K562 (cell line): ENCODE results near the gene NLK. TPM values are rescaled to one million over a fixed set of nuclear protein-coding genes. Genes with fewer than 3 reads are reported as not detected.

ENCODE experiments used
- ATAC-seq: fragments of 200-7000 bp; cut with Tn5 transposase; 3 replicates; pipeline ENCODE4 v1.9.1; 2020; ENCODE audit warnings: moderate library complexity
- BruUV-seq: library from RNA; stranded (reverse); fragments of 400-500 nt; replicated peaks from 2 replicates; lab custom pipeline; 2021; lab: Mats Ljungman, UMichigan
- CTCF ChIA-PET: fragments of 300-600 bp; formaldehyde crosslinking; extraction: SDS; loops from one replicate; lab custom pipeline; 2021; ENCODE audit warnings: low intra/inter-chr PET ratio; lab: Yijun Ruan, JAX
- POLR2A ChIA-PET: fragments of 300-600, 350-650 bp; sonication (Branson Sonifier 250); formaldehyde crosslinking; extraction: SDS; loops from one replicate; lab custom pipeline; 2021; ENCODE audit warnings: antibody characterized with exemption, inconsistent platforms; lab: Yijun Ruan, JAX
- DNase-seq, 4 experiments: peaks; one replicate each; pipeline versions ENCODE4 v3.0.0 to v3.0.0-alpha.2; 2011 to 2018; ENCODE audit warnings: low spot score in 3 of 4, mixed read lengths in 3 of 4; ENCODE audit errors: extremely low read depth in 1 of 4
- FAIRE-seq: peaks from 2 replicates; lab custom pipeline; 2011; peaks lifted over from hg19 to GRCh38; lab: Jason Lieb, UNC
- H2AFZ ChIP-seq: 2 replicates; pipeline ENCODE4 v1.6.0; 2011; ENCODE audit warnings: low read depth, low read length, control low read depth, inconsistent platforms
- H3K27ac ChIP-seq: fragments of 200-600 bp; 3 replicates; pipeline ENCODE4 v1.8.0; 2011; ENCODE audit warnings: low read depth, mild to moderate bottlenecking, control low read depth, inconsistent platforms, low read length, moderate library complexity, mixed read lengths; ENCODE audit errors: extremely low read depth
- H3K27me3 ChIP-seq, 2 experiments: fragments of 300-600 bp in 1 of 2; 2 replicates in 1 of 2; 3 replicates in 1 of 2; pipeline versions ENCODE4 v1.6.0 to v1.8.0; 2011; ENCODE audit warnings: inconsistent platforms in 2 of 2, low read length in 2 of 2, mild to moderate bottlenecking in 1 of 2, mixed read lengths in 1 of 2, moderate library complexity in 1 of 2; ENCODE audit not compliant: control insufficient read depth in 2 of 2, insufficient read depth in 2 of 2
- H3K36me3 ChIP-seq: fragments of 300-600 bp; 3 replicates; pipeline ENCODE4 v1.8.0; 2011; ENCODE audit warnings: mild to moderate bottlenecking, low read length, inconsistent platforms; ENCODE audit not compliant: control insufficient read depth, insufficient read depth
- H3K4me1 ChIP-seq, 2 experiments: fragments of 200-600 bp in 1 of 2; replicated peaks in 1 of 2; 2 replicates in 1 of 2; 3 replicates in 1 of 2; pipeline versions ENCODE4 v1.5.1 to v1.8.0; 2011; ENCODE audit warnings: inconsistent platforms in 2 of 2, low read length in 2 of 2, mild to moderate bottlenecking in 1 of 2, mixed read lengths in 1 of 2, moderate library complexity in 1 of 2; ENCODE audit not compliant: control insufficient read depth in 2 of 2, insufficient read depth in 2 of 2
- H3K4me2 ChIP-seq: 2 replicates; pipeline ENCODE4 v1.6.1; 2011; ENCODE audit warnings: low read length, control low read depth, inconsistent platforms, mixed read lengths; ENCODE audit not compliant: insufficient read depth
- H3K4me3 ChIP-seq: fragments of 200-600 bp; sonication (generic), shearing (Covaris generic); 2 replicates; pipeline ENCODE4 v1.5.1; 2016; ENCODE audit warnings: control low read depth, inconsistent platforms
- H3K79me2 ChIP-seq: fragments of 200-600 bp; 3 replicates; pipeline ENCODE4 v1.8.0; 2011; ENCODE audit warnings: low read length, inconsistent platforms; ENCODE audit not compliant: control insufficient read depth, insufficient read depth
- H3K9ac ChIP-seq, 2 experiments: 2 replicates each; pipeline versions ENCODE4 v1.6.0 to v1.6.1; 2011; ENCODE audit warnings: low read depth in 2 of 2, low read length in 2 of 2, control low read depth in 1 of 2, inconsistent platforms in 1 of 2, mild to moderate bottlenecking in 1 of 2, mixed read lengths in 1 of 2; ENCODE audit not compliant: insufficient read depth in 1 of 2
- H3K9me1 ChIP-seq: one replicate; pipeline ENCODE4 v1.6.0; 2011; ENCODE audit warnings: inconsistent platforms, mild to moderate bottlenecking, low read length, moderate library complexity; ENCODE audit not compliant: control insufficient read depth, insufficient read depth
- H3K9me3 ChIP-seq: replicated peaks from 2 replicates; pipeline ENCODE4 v1.5.1; 2011; ENCODE audit warnings: low read depth, low read length, inconsistent platforms; ENCODE audit not compliant: control insufficient read depth, insufficient read depth
- H4K20me1 ChIP-seq: replicated peaks from 2 replicates; pipeline ENCODE4 v1.6.1; 2011; ENCODE audit warnings: low read length, inconsistent platforms, mixed read lengths; ENCODE audit not compliant: control insufficient read depth, insufficient read depth
- ATF7 ChIP-seq: fragments of 450-650 bp; IDR thresholded peaks from 2 replicates; pipeline ENCODE4 v1.7.1; 2014; ENCODE audit warnings: mild to moderate bottlenecking, moderate library complexity
- CBX2 ChIP-seq: fragments of 200-600 bp; sonication (generic); IDR thresholded peaks from one replicate; pipeline ENCODE4 v1.6.1; 2012; ENCODE audit warnings: mild to moderate bottlenecking, low read length, inconsistent platforms; ENCODE audit not compliant: insufficient read depth, poor library complexity, severe bottlenecking
- MXI1 ChIP-seq: IDR thresholded peaks from 2 replicates; pipeline ENCODE4 v1.6.1; 2011; ENCODE audit warnings: low read depth, mild to moderate bottlenecking, improper control_type of control experiment, low read length
- PML ChIP-seq: IDR thresholded peaks from 2 replicates; pipeline ENCODE4 v1.6.1; 2012; ENCODE audit warnings: low read length, inconsistent platforms
- WGBS: fragments of 100-300 bp; shearing (Covaris generic); methylation state at CpG from one replicate; pipeline ENCODE4 v1.1.6; 2016; ENCODE audit warnings: low coverage, mixed read lengths; ENCODE audit not compliant: insufficient coverage; ENCODE audit errors: missing lambda C conversion rate; 5-methylcytosine and 5-hydroxymethylcytosine counted together
- in situ Hi-C: fragments of 300-500 bp; cut with MboI; formaldehyde crosslinking; loops from 4 replicates; pipeline ENCODE4 v1.15.0; 2018; ENCODE audit warnings: inconsistent platforms, mixed read lengths
- intact Hi-C: fragments of 100-400 bp; cut with micrococcal nuclease; formaldehyde crosslinking; loops from 2 replicates; pipeline ENCODE4 v1.14.2; 2022
- polyA plus RNA-seq, 8 experiments: library from polyadenylated mRNA; depleted of rRNA in 4 of 8; stranded (reverse) in 5 of 8; unstranded in 3 of 8; fragments of >200 nt; fragmentation: Nextera tagmentation in 2 of 8; fragmentation: Illumina TruSeq in 1 of 8; extraction: Ambion mirVana in 2 of 8; extraction: Trizol in 1 of 8; gene quantifications; 2 replicates each; pipeline versions ENCODE4 v1.2.1 to v1.2.3, GENCODE V29; 2011 to 2014; ENCODE audit warnings: inconsistent platforms in 1 of 8, missing spikeins in 1 of 8
- total RNA-seq, 7 experiments: library from RNA; depleted of rRNA in 6 of 7; stranded (reverse); fragments of >200 nt in 6 of 7; fragmentation: Illumina TruSeq in 2 of 7; extraction: Trizol in 2 of 7; gene quantifications; 2 replicates each; pipeline versions ENCODE4 v1.2.1 to v1.2.3, GENCODE V29; 2011 to 2021; ENCODE audit warnings: low replicate concordance in 1 of 7
- TF ChIP-seq, protein P1 (sequence below): fragments of 450-650 bp; IDR thresholded peaks from 2 replicates; pipeline ENCODE4 v1.6.1; 2016; ENCODE audit warnings: antibody characterized with exemption
- TF ChIP-seq, protein P2 (sequence below), 2 experiments: fragments of 450-650 bp in 1 of 2; sonication (generic) in 1 of 2; formaldehyde crosslinking in 1 of 2; IDR thresholded peaks in 1 of 2; conservative IDR thresholded peaks in 1 of 2; 2 replicates each; pipeline versions ENCODE4 v1.6.1 to v1.8.1; 2016 to 2023; ENCODE audit warnings: mild to moderate bottlenecking in 2 of 2, moderate library complexity in 2 of 2, inconsistent platforms in 1 of 2, missing genetic modification reagents in 1 of 2

The NLK gene
- total and polyA plus RNA-seq, 9 of the 15 experiments (the other 6 are each of a cell fraction or from before 2014, with no cell fraction given) = 10.9 to 59.6 (median 26.7) TPM

DNA sequence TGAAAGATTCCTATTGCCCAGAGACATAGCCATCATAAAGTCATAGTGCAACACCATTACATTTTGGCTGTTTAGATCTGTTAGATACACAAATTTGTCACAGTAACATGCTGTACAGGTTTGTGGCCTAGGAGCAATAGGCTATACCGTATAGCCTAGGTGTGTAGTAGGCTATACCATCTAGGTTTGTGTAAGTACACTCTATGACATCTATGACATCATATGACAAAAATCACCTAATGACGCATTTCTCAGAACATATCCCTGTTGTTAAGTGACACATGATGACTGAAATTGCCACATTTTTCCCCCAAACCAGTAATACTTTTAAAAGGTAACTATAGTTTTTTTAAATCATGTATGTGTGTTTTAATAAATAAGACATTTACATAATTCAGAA lies 43.3 kb downstream of the NLK start:
- H4K20me1 ChIP-seq = no peaks in the 10 kb centered on the region
- POLR2A ChIA-PET = interaction anchor here (0.8 kb wide), 1 partner anchor 38 kb away, joined by 3 read pairs; no protein-coding TSS in a partner anchor
- TF ChIP-seq, protein P1, sequence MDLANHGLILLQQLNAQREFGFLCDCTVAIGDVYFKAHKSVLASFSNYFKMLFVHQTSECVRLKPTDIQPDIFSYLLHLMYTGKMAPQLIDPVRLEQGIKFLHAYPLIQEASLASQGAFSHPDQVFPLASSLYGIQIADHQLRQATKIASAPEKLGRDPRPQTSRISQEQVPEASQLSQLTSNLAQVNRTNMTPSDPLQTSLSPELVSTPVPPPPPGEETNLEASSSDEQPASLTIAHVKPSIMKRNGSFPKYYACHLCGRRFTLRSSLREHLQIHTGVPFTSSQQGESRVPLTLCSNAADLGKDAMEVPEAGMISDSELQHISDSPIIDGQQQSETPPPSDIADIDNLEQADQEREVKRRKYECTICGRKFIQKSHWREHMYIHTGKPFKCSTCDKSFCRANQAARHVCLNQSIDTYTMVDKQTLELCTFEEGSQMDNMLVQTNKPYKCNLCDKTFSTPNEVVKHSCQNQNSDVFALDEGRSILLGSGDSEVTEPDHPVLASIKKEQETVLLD = no peak
- TF ChIP-seq ATF7 (0 out of 2 replicates have a peak, but pooled peaks have one; percentile 20), MXI1 (no peak), PML (no peak), CBX2 (no peak)
- TF ChIP-seq, protein P2, sequence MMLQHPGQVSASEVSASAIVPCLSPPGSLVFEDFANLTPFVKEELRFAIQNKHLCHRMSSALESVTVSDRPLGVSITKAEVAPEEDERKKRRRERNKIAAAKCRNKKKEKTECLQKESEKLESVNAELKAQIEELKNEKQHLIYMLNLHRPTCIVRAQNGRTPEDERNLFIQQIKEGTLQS (IDR thresholded peaks at IDR 0.05) = peak; percentile 58
- TF ChIP-seq, protein P2 (CRISPR knock-in tag; conservative IDR thresholded peaks at IDR 0.05) = no peak
- TF ChIP-seq, all 486 proteins: peak for 2
- BruUV-seq = no TSS peak
- in situ Hi-C loops (no loop called here), intact Hi-C loops (no loop called here)
- Histone ChIP-seq H3K4me2 (no peak overlapping the region), H2AFZ (no peak overlapping the region), H3K9me3 (no peaks in the 10 kb centered on the region), H3K36me3 (no peaks in the 10 kb centered on the region), H3K79me2 (peaks cover 85% of the 10 kb centered on the region), H3K9ac (no peak overlapping the region), H3K9me1 (no peaks in the 10 kb centered on the region), H3K27me3 (no peaks in the 10 kb centered on the region), H3K4me3 (no peak overlapping the region), H3K4me1 (peaks cover 0 to 7% of the 10 kb centered on the region in 2 experiments; a peak in 2 of 5 replicates), H3K27ac (no peak overlapping the region)
- FAIRE-seq = no peak
- DNase-seq = no peak
- CTCF ChIA-PET = no interaction called here
- 68% methylated on average over 2 of the region's 2 CpGs for WGBS
- no peak for ATAC-seq
